ENCODE data around the gene CCHCR1. TPM values are rescaled to one million over a fixed set of nuclear protein-coding genes. Genes with fewer than 3 reads are reported as not detected.

Gene CCHCR1
- total RNA-seq, 1 experiment from 2014 or later: 60.6 TPM

GRCh38 chr6:31125162-31125561 lies 32.4 kb downstream of the CCHCR1 start:
- no peaks in the 10 kb centered on the region for H3F3A ChIP-seq (ENCODE audit: insufficient read depth, low read depth)
- no peaks in the 10 kb centered on the region for H3K36me3 ChIP-seq (ENCODE audit: low read depth)
- peaks cover 15% of the 10 kb centered on the region for H3K4me1 ChIP-seq (replicated peaks; ENCODE audit: insufficient read depth)
- no peaks in the 10 kb centered on the region for H3K9me2 ChIP-seq (ENCODE audit: insufficient read depth)
- ChIA-PET CTCF (interaction anchor here (0.6 to 1.2 kb wide), 4 partner anchors 10 to 68 kb away, joined by 3 to 4 read pairs (median 4); no protein-coding TSS in a partner anchor), POLR2A (ENCODE audit: unreplicated experiment) (no interaction called here)
- no peaks in the 10 kb centered on the region; the same call in 1 of the 2 replicates for H4K20me1 ChIP-seq (ENCODE audit: insufficient read depth)
- intact Hi-C loops (cut with micrococcal nuclease; ENCODE audit: unreplicated experiment): loop anchor here (5.0 kb wide), 1 partner anchor 53 kb away; no protein-coding TSS in a partner anchor
- H3K27me3 ChIP-seq (ENCODE audit: insufficient read depth, low read depth): no peaks in the 10 kb centered on the region
- no peak overlapping the region for H2AFZ ChIP-seq
- no peaks in the 10 kb centered on the region for H3K79me2 ChIP-seq (ENCODE audit: low read depth)
- peak in 1 of 2 experiments; percentile 73 for DNase-seq
- TF ChIP-seq CTCF (conservative IDR thresholded peaks at IDR 0.05): no peak
- no peak for TF ChIP-seq EZH2 (IDR thresholded peaks at IDR 0.05; ENCODE audit: low read depth)
- BruUV-seq (replicated peaks): no TSS peak
- H3K27ac ChIP-seq: no peak overlapping the region
- peak overlapping the region; percentile 42; the same call in 1 of the 2 replicates for H3K4me2 ChIP-seq
- H3K4me3 ChIP-seq: no peak overlapping the region
- no peaks in the 10 kb centered on the region for H3K9me3 ChIP-seq (ENCODE audit: insufficient read depth, low read depth)

- H3K79me2 ChIP-seq (ENCODE audit: low read depth): no peaks in the 10 kb centered on the region
- H3K27ac ChIP-seq: no peak overlapping the region
- ChIA-PET POLR2A (ENCODE audit: unreplicated experiment) (interaction anchor here (0.6 kb wide), 1 partner anchor 532 kb away, joined by 16 read pairs; no protein-coding TSS in a partner anchor), CTCF (no interaction called here)
- no peak overlapping the region for H3K4me3 ChIP-seq
- no TSS peak for BruUV-seq (replicated peaks)
- no peak overlapping the region for H3K4me2 ChIP-seq
- no peaks in the 10 kb centered on the region for H3K36me3 ChIP-seq (ENCODE audit: low read depth)
- no peaks in the 10 kb centered on the region for H3F3A ChIP-seq (ENCODE audit: insufficient read depth, low read depth)
- no peaks in the 10 kb centered on the region for H3K9me2 ChIP-seq (ENCODE audit: insufficient read depth)
- DNase-seq: peak in 1 of 2 experiments; percentile 30
- TF ChIP-seq CTCF (conservative IDR thresholded peaks at IDR 0.05) (no peak), EZH2 (IDR thresholded peaks at IDR 0.05; ENCODE audit: low read depth) (no peak)
- peaks cover 15% of the 10 kb centered on the region for H3K4me1 ChIP-seq (replicated peaks; ENCODE audit: insufficient read depth)
- H4K20me1 ChIP-seq (ENCODE audit: insufficient read depth): no peaks in the 10 kb centered on the region; the same call in 1 of the 2 replicates
- intact Hi-C loops (cut with micrococcal nuclease; ENCODE audit: unreplicated experiment): no loop called here
- H3K9me3 ChIP-seq (ENCODE audit: insufficient read depth, low read depth): no peaks in the 10 kb centered on the region
- no peak overlapping the region for H2AFZ ChIP-seq
- H3K27me3 ChIP-seq (ENCODE audit: insufficient read depth, low read depth): no peaks in the 10 kb centered on the region
Measured at GRCh38 chr6:31122791-31123706, 34.6 kb downstream of the CCHCR1 start.

GRCh38 chr6:31121131-31121790 lies 36.3 kb downstream of the CCHCR1 start:
- Histone ChIP-seq H3K9me3 (ENCODE audit: insufficient read depth, low read depth) (no peaks in the 10 kb centered on the region), H3K36me3 (ENCODE audit: low read depth) (no peaks in the 10 kb centered on the region), H3K4me3 (no peak overlapping the region), H4K20me1 (ENCODE audit: insufficient read depth) (no peaks in the 10 kb centered on the region; the same call in 1 of the 2 replicates), H3K9me2 (ENCODE audit: insufficient read depth) (no peaks in the 10 kb centered on the region), H3K27me3 (ENCODE audit: insufficient read depth, low read depth) (no peaks in the 10 kb centered on the region), H3K4me2 (no peak overlapping the region), H3F3A (ENCODE audit: insufficient read depth, low read depth) (no peaks in the 10 kb centered on the region), H3K27ac (no peak overlapping the region), H3K4me1 (replicated peaks; ENCODE audit: insufficient read depth) (peaks cover 15% of the 10 kb centered on the region), H2AFZ (no peak overlapping the region), H3K79me2 (ENCODE audit: low read depth) (peaks cover 8% of the 10 kb centered on the region; the same call in 1 of the 2 replicates)
- no peak for DNase-seq
- CTCF ChIA-PET: interaction anchor here (0.6 kb wide), 1 partner anchor 430 kb away, joined by 6 read pairs; no protein-coding TSS in a partner anchor
- intact Hi-C loops (cut with micrococcal nuclease; ENCODE audit: unreplicated experiment): no loop called here
- BruUV-seq (replicated peaks): no TSS peak
- no peak for TF ChIP-seq EZH2 (IDR thresholded peaks at IDR 0.05; ENCODE audit: low read depth)
- TF ChIP-seq CTCF (conservative IDR thresholded peaks at IDR 0.05): no peak
- POLR2A ChIA-PET (ENCODE audit: unreplicated experiment): no interaction called here

Measured in PC-9 (cell line).